Measurements from ENCODE around the gene KRT73.

KRT73 gene

DNA sequence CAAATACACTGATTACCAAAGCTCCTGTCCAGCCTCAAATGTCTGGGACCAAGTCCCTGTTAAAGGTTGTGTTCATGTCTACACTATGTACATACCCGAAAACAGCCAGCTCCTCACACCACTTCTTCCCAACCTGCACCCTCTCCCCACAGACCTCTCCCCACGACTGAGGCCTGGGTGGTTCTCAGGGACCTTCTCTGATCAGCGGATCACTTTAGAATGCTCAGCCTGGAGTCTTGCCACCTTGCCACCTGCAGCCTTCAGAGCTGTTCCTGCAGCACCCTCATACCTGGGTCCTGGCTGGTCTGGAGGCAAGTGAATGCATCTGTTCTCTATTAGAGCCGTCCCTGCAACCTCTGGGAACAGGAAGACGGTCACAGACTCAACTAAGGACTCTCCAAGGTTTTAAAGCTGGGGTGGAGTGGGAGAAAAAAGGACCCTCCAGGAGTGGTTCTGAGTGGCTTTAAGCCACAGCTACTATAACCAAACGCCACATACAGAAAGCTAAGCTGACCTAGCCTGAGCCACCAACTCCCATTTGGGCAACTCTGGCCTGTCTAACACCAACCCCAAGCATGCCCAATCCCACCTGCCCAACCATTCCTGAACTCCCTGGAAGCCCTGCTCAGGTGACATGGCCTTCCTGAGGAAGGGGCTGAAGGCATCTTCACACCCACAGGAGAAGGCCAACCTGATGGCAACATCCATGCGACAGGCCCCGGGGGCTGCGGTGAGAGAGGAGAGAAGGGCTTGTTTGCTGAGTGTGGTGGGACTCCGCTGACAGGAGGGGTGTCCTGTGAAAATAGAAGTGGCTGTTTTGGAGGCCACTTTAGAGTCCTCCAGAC, 25.1 kb upstream of the KRT73 start:
- TF ChIP-seq, protein P1, sequence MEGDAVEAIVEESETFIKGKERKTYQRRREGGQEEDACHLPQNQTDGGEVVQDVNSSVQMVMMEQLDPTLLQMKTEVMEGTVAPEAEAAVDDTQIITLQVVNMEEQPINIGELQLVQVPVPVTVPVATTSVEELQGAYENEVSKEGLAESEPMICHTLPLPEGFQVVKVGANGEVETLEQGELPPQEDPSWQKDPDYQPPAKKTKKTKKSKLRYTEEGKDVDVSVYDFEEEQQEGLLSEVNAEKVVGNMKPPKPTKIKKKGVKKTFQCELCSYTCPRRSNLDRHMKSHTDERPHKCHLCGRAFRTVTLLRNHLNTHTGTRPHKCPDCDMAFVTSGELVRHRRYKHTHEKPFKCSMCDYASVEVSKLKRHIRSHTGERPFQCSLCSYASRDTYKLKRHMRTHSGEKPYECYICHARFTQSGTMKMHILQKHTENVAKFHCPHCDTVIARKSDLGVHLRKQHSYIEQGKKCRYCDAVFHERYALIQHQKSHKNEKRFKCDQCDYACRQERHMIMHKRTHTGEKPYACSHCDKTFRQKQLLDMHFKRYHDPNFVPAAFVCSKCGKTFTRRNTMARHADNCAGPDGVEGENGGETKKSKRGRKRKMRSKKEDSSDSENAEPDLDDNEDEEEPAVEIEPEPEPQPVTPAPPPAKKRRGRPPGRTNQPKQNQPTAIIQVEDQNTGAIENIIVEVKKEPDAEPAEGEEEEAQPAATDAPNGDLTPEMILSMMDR (IDR thresholded peaks at IDR 0.05; ENCODE audit: low read depth, low read length, missing control alignments) = no peak
- H3K4me3 ChIP-seq (ENCODE audit: low read depth, low read length) = no peak overlapping the region
- DNase-seq (ENCODE audit: low read depth) = no peak

DNA sequence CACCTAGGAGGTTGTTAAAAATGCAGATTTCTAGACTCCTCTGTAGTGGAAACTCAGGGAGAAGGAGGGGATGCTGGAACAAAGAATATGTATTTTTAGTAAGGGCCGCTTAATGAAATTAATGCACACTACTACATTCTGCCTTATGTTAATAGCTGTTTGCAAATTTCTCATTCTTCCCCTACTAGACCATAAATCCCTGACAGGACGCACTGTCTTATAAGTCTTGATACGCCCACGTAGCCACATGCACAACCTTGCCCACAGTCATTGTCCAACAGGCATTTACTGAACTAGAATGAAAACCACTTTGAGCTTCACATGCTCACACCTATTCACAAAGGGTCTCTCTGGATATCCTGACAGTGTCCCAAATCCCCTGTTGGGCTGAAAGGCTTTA, 23.1 kb upstream of the KRT73 start:
- H3K4me3 ChIP-seq (ENCODE audit: low read depth, low read length) = no peak overlapping the region
- DNase-seq (ENCODE audit: low read depth) = no peak
- TF ChIP-seq, protein P1 (IDR thresholded peaks at IDR 0.05; ENCODE audit: low read depth, low read length, missing control alignments) = no peak

DNA sequence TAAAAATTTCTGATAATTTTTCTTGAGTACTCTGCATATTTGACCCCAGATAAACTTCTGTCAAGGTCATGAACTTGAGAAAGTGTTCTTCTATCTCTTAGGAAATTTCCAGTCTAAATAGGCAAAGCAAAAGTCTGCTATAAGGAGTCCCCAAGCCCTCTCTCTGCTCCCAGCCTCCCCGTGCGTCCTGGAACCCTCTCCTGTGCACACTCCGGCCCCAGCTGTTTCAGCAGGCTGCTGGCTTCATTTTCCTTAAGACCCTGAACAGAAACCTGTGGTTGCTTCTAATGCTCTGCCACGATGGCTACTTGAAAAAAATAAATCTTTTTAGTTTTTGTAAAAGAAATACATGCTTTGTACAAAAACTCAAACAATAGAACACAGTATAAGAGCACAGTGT, 18.9 kb upstream of the KRT73 start:
- no peak for DNase-seq (ENCODE audit: low read depth)
- TF ChIP-seq, protein P1 (IDR thresholded peaks at IDR 0.05; ENCODE audit: low read depth, low read length, missing control alignments) = no peak
- H3K4me3 ChIP-seq (ENCODE audit: low read depth, low read length) = no peak overlapping the region

DNA sequence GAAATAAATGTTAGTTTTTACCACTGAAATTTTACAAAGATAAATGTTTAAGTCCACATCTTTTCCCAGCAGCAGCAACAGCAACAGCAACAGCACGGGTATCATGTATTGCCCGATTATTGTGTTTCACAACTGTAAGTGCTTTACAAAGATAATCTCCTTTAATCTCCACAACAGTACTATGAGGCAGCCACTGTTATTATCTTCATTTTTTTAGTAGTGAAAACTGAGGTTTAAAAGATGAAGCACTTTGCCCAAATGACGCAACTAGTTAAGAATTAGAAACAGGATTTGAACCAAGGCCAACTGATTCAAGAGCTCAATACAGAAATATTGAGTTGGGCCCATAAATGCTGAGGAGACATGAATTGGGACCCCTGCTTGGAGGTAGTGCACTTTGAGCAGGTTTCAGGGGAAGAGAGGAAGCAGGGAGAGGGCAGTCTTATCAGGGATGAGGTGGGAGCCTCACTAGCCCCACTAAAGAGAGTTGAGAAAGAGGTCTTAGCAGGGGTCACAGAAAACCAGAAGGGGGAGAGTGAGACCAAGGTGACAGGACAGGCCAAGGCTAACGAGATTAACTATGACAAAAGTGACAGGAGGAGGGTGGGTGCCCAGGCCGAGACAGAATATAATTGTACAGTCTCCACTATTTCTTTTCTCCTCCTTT, 18.4 kb upstream of the KRT73 start:
- no peak for DNase-seq (ENCODE audit: low read depth)
- TF ChIP-seq, protein P1 (IDR thresholded peaks at IDR 0.05; ENCODE audit: low read depth, low read length, missing control alignments) = no peak
- no peak overlapping the region for H3K4me3 ChIP-seq (ENCODE audit: low read depth, low read length)

DNA sequence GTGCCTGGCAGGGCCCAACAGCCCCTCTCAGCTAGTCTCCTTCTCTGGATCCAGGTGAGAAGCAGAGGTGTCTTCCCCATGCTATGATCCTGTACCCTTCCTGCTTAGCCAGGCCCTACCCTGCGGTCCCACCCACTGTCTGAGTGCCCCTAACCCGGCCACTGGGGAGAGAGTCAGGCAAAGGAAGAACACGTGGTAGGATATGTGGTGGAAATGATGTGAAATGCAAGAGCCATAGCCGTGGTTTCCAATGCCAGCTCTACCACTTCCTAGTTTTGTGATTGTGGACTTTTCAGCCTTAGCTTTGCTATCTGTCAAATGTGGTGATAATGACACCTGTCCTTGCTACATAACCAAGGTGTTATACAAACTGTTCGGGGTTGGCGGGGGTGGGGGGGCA, 17.8 kb upstream of the KRT73 start:
- DNase-seq (ENCODE audit: low read depth) = no peak

DNA sequence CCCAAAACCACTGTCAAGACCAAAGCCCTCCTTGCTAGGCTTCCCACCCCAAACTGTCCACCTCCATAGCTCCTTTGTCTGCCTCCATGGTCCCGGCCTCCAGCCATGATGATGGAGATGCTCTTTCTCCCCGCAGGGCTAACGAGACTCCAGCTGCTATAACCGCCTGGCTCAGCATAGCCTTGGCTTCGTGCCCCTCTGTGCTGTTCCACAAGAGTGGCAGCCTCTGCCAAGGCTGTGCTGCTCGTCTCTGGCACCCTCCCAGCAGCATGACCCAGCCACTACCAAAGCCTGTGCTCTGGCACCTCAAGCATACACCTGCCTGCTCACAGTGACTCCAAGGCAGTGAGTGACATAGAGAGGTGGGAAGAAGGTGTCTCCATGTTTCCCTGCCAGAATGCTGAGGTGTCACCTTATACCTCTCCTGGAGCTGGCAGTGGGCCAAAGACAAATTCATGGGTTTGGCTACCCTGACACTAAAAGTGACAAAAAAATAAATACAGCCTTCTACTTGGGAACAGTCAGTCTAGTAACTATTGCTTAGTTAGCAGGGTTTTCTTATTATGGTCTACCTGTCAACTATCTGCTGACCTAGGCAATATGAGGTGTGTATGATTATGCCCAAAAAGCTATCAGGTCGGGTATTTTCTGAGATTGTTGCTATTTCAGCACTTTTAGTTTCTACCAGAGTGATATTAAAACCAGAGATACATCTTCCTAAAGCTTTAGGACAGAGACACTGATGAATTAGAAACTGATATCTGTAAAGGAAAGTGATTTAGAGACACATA, 16.1 kb upstream of the KRT73 start:
- TF ChIP-seq, protein P1 (IDR thresholded peaks at IDR 0.05; ENCODE audit: low read depth, low read length, missing control alignments) = no peak
- no peak for DNase-seq (ENCODE audit: low read depth)
- H3K4me3 ChIP-seq (ENCODE audit: low read depth, low read length) = no peak overlapping the region

More for the DNA sequence above, 17.8 kb upstream of the KRT73 start:
- TF ChIP-seq, protein P1 (IDR thresholded peaks at IDR 0.05; ENCODE audit: low read depth, low read length, missing control alignments) = no peak
- H3K4me3 ChIP-seq (ENCODE audit: low read depth, low read length) = no peak overlapping the region
